CD14-positive monocyte (primary cell): ENCODE measurements around the gene MIGA2. TPM values are rescaled to one million over a fixed set of nuclear protein-coding genes. Genes with fewer than 3 reads are reported as not detected.

Experiments used
- DNase-seq, 3 donors: peaks; one replicate each; pipeline ENCODE4 v3.0.0-alpha.2; 2011 to 2022
- H2AFZ ChIP-seq: 2 replicates; pipeline ENCODE4 v1.6.0; 2012; ENCODE audit warnings: mild to moderate bottlenecking, low read depth, low read length, inconsistent platforms; ENCODE audit not compliant: insufficient read depth, poor library complexity, severe bottlenecking
- H3K27ac ChIP-seq, 2 donors: 1 replicate in 1 of 2; 2 replicates in 1 of 2; pipeline ENCODE4 v1.5.1; 2012 to 2013; ENCODE audit warnings: low read length in 2 of 2, control low read depth in 1 of 2, inconsistent platforms in 1 of 2, low read depth in 1 of 2, mild to moderate bottlenecking in 1 of 2
- H3K27me3 ChIP-seq, 2 donors: one replicate each; pipeline versions ENCODE4 v1.6.0 to v1.6.1; 2011 to 2013; ENCODE audit warnings: low read length in 2 of 2; ENCODE audit not compliant: control insufficient read depth in 2 of 2, insufficient read depth in 2 of 2
- H3K36me3 ChIP-seq, 2 donors: replicated peaks in 1 of 2; 1 replicate in 1 of 2; 2 replicates in 1 of 2; pipeline versions ENCODE4 v1.5.1 to v1.6.1; 2012 to 2013; ENCODE audit warnings: low read length in 2 of 2, control low read depth in 1 of 2, inconsistent platforms in 1 of 2, mild to moderate bottlenecking in 1 of 2; ENCODE audit not compliant: insufficient read depth in 2 of 2, control insufficient read depth in 1 of 2
- H3K4me1 ChIP-seq, 2 donors: 1 replicate in 1 of 2; 2 replicates in 1 of 2; pipeline versions ENCODE4 v1.5.1 to v1.6.1; 2012 to 2013; ENCODE audit warnings: low read length in 2 of 2, control low read depth in 1 of 2, inconsistent platforms in 1 of 2, mild to moderate bottlenecking in 1 of 2, moderate library complexity in 1 of 2; ENCODE audit not compliant: insufficient read depth in 2 of 2, control insufficient read depth in 1 of 2
- H3K4me2 ChIP-seq: replicated peaks from 2 replicates; pipeline ENCODE3; 2012; ENCODE audit warnings: low read length, moderate library complexity, mild to moderate bottlenecking; ENCODE audit not compliant: poor library complexity, severe bottlenecking; ENCODE audit errors: extremely low read depth
- H3K4me3 ChIP-seq, 3 experiments: fragments of 200-600 bp in 1 of 3; sonication (generic) in 1 of 3; replicated peaks in 1 of 3; 1 replicate in 2 of 3; 2 replicates in 1 of 3; pipeline ENCODE4 v1.5.1; 2011 to 2013; ENCODE audit warnings: low read length in 3 of 3, mild to moderate bottlenecking in 3 of 3, control low read depth in 2 of 3, low read depth in 2 of 3, inconsistent platforms in 1 of 3, moderate library complexity in 1 of 3
- H3K79me2 ChIP-seq: 2 replicates; pipeline ENCODE4 v1.6.0; 2012; ENCODE audit warnings: mild to moderate bottlenecking, control low read depth, inconsistent platforms, low read length, moderate library complexity; ENCODE audit not compliant: insufficient read depth
- H3K9ac ChIP-seq: 2 replicates; pipeline ENCODE4 v1.6.0; 2017; ENCODE audit warnings: low read length, mild to moderate bottlenecking; ENCODE audit not compliant: insufficient read depth, poor library complexity, severe bottlenecking
- H3K9me3 ChIP-seq, 2 donors: replicated peaks in 1 of 2; 1 replicate in 1 of 2; 2 replicates in 1 of 2; pipeline versions ENCODE4 v1.5.1 to v1.6.1; 2012 to 2013; ENCODE audit warnings: low read length in 2 of 2, control low read depth in 1 of 2; ENCODE audit not compliant: control insufficient read depth in 1 of 2, insufficient read depth in 1 of 2
- H4K20me1 ChIP-seq: 2 replicates; pipeline ENCODE4 v1.6.0; 2012; ENCODE audit warnings: mild to moderate bottlenecking, low read length, control low read depth, moderate library complexity; ENCODE audit not compliant: insufficient read depth
- H3K27ac Mint-ChIP-seq, 7 donors: one replicate each; pipeline ENCODE4 v1.8.0; 2020; ENCODE audit warnings: mild to moderate bottlenecking in 7 of 7, mixed read lengths in 7 of 7, moderate library complexity in 6 of 7, inconsistent platforms in 2 of 7
- H3K27me3 Mint-ChIP-seq, 3 donors: one replicate each; pipeline ENCODE4 v1.8.0; 2021 to 2022; ENCODE audit warnings: low read depth in 3 of 3, mild to moderate bottlenecking in 3 of 3, mixed read lengths in 3 of 3, moderate library complexity in 3 of 3, inconsistent platforms in 1 of 3
- H3K36me3 Mint-ChIP-seq, 2 donors: one replicate each; pipeline ENCODE4 v1.8.0; 2020; ENCODE audit warnings: mixed read lengths in 2 of 2, inconsistent platforms in 1 of 2, mild to moderate bottlenecking in 1 of 2
- H3K4me1 Mint-ChIP-seq: one replicate; pipeline ENCODE4 v1.8.0; 2020; ENCODE audit warnings: mild to moderate bottlenecking, mixed read lengths
- H3K4me3 Mint-ChIP-seq, 2 donors: one replicate each; pipeline ENCODE4 v1.8.0; 2020; ENCODE audit warnings: mild to moderate bottlenecking in 2 of 2, mixed read lengths in 2 of 2, moderate library complexity in 1 of 2
- H3K9me3 Mint-ChIP-seq, 7 donors: one replicate each; pipeline ENCODE4 v1.8.0; 2020 to 2022; ENCODE audit warnings: mixed read lengths in 7 of 7, mild to moderate bottlenecking in 6 of 7, moderate library complexity in 6 of 7, inconsistent platforms in 2 of 7
- CTCF ChIP-seq: fragments of 200-600 bp; IDR thresholded peaks from one replicate; pipeline ENCODE4 v1.8.0; 2022; ENCODE audit warnings: antibody characterized with exemption, mild to moderate bottlenecking
- WGBS: methylation state at CpG from one replicate; pipeline ENCODE4 v1.1.5; 2013; ENCODE audit warnings: missing lambda C conversion rate; ENCODE audit not compliant: insufficient coverage; 5-methylcytosine and 5-hydroxymethylcytosine counted together
- intact Hi-C, 2 donors: fragments of 100-400 bp; cut with micrococcal nuclease; formaldehyde crosslinking; loops; one replicate each; pipeline versions ENCODE4 v1.15.0 to v1.15.1; 2023
- polyA plus RNA-seq, 3 donors: library from polyadenylated mRNA; depleted of rRNA in 1 of 3; unstranded in 2 of 3; stranded (reverse) in 1 of 3; fragments of 300-500 nt in 2 of 3; fragments of >200 nt in 1 of 3; fragmentation: Illumina TruSeq in 2 of 3; gene quantifications; 1 replicate in 2 of 3; 2 replicates in 1 of 3; pipeline ENCODE4 v1.2.3, GENCODE V29; 2012 to 2021

Gene MIGA2
- polyA plus RNA-seq, 3 donors: 1.9 to 45.4 (median 5.9) TPM

- Histone ChIP-seq H3K79me2 (peaks cover 12% of the 10 kb centered on the region), H3K27me3 (no peaks in the 10 kb centered on the region), H3K9ac (no peak overlapping the region), H2AFZ (no peak overlapping the region), H3K4me2 (no peak overlapping the region), H3K4me3 (no peak overlapping the region), H3K36me3 (no peaks in the 10 kb centered on the region), H3K27ac (no peak overlapping the region), H3K4me1 (peaks cover 16 to 31% of the 10 kb centered on the region in 2 donors), H4K20me1 (no peaks in the 10 kb centered on the region), H3K9me3 (no peaks in the 10 kb centered on the region)
- no peaks in the 10 kb centered on the region for H3K27me3 Mint-ChIP-seq
- 100% methylated on average over 1 of the region's 4 CpGs for WGBS
- peak overlapping the region in 1 of 7 donors; percentile 12 for H3K27ac Mint-ChIP-seq
- H3K4me3 Mint-ChIP-seq: no peak overlapping the region
- TF ChIP-seq CTCF: no peak
- DNase-seq: no peak
- peaks cover 14% of the 10 kb centered on the region for H3K4me1 Mint-ChIP-seq
- intact Hi-C loops: no loop called here
- no peaks in the 10 kb centered on the region for H3K36me3 Mint-ChIP-seq
- no peaks in the 10 kb centered on the region for H3K9me3 Mint-ChIP-seq
Observed at GRCh38 chr9:129031514-129031913, 4.9 kb upstream of the MIGA2 start.

- Mint-ChIP-seq H3K36me3 (no peaks in the 10 kb centered on the region), H3K9me3 (peaks cover 0 to 1% (median 0%) of the 10 kb centered on the region in 7 donors), H3K27me3 (no peaks in the 10 kb centered on the region), H3K4me1 (peaks cover 15% of the 10 kb centered on the region), H3K4me3 (no peak overlapping the region), H3K27ac (no peak overlapping the region)
- Histone ChIP-seq H3K36me3 (no peaks in the 10 kb centered on the region), H3K27me3 (no peaks in the 10 kb centered on the region), H3K27ac (no peak overlapping the region), H2AFZ (no peak overlapping the region), H3K4me1 (peaks cover 18 to 30% of the 10 kb centered on the region in 2 donors), H3K4me3 (no peak overlapping the region), H3K4me2 (no peak overlapping the region), H4K20me1 (peaks cover 11% of the 10 kb centered on the region), H3K79me2 (peaks cover 14% of the 10 kb centered on the region), H3K9ac (no peak overlapping the region), H3K9me3 (no peaks in the 10 kb centered on the region)
- intact Hi-C loops: no loop called here
- WGBS: 93% methylated on average over 7 of the region's 12 CpGs
- no peak for DNase-seq
- no peak for TF ChIP-seq CTCF
Observed at GRCh38 chr9:129032541-129033159, 3.8 kb upstream of the MIGA2 start.
